Nephron progenitor cell (in vitro differentiated cells): ENCODE results near the gene NRDE2.

Experiments
- DNase-seq: peaks from one replicate; pipeline ENCODE4 v3.0.0; 2021
- H3K27ac Mint-ChIP-seq: 2 replicates; pipeline ENCODE4 v1.8.0; 2021; ENCODE audit warnings: mild to moderate bottlenecking, moderate library complexity, mixed read lengths
- H3K27me3 Mint-ChIP-seq: 2 replicates; pipeline ENCODE4 v1.8.0; 2021; ENCODE audit warnings: mild to moderate bottlenecking, low read depth, mixed read lengths; ENCODE audit not compliant: poor library complexity
- H3K36me3 Mint-ChIP-seq: 2 replicates; pipeline ENCODE4 v1.8.0; 2021; ENCODE audit warnings: low read depth, mixed read lengths
- H3K4me1 Mint-ChIP-seq: 2 replicates; pipeline ENCODE4 v1.8.0; 2021; ENCODE audit warnings: mixed read lengths
- H3K4me3 Mint-ChIP-seq: 2 replicates; pipeline ENCODE4 v1.8.0; 2021; ENCODE audit warnings: mild to moderate bottlenecking, moderate library complexity, mixed read lengths
- H3K9me3 Mint-ChIP-seq: 2 replicates; pipeline ENCODE4 v1.8.0; 2021; ENCODE audit warnings: mild to moderate bottlenecking, moderate library complexity, mixed read lengths
- TF ChIP-seq, protein P1 (sequence below): fragments of 200-600 bp; sonication (generic); IDR thresholded peaks from 2 replicates; pipeline ENCODE4 v1.5.0; 2021; ENCODE audit warnings: antibody characterized with exemption

NRDE2 gene

DNA sequence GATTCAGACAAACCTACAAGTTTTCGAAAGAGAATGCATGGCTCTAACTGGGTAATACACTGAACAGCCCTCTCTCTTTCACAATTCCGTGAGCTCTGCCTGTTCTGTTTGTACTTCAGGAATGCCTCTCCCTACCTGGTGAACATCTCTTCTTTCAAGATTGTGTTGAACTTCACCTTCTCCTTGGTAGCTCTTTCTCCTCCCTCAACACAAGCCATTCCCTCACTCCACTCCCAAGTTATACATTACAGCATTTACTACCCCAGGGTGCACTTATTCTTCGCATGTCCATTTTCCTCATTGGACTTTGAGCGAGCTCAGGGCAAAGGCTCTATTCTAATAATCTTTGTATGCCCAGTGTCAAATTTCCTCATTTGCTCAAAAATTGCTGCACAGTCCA lies 28.3 kb downstream of the NRDE2 start:
- no peak for DNase-seq
- Mint-ChIP-seq H3K9me3 (no peaks in the 10 kb centered on the region), H3K4me3 (no peak overlapping the region), H3K36me3 (peaks cover 56% of the 10 kb centered on the region), H3K27me3 (no peaks in the 10 kb centered on the region), H3K27ac (peak overlapping the region; percentile 11), H3K4me1 (peaks cover 14% of the 10 kb centered on the region)
- TF ChIP-seq, protein P1, sequence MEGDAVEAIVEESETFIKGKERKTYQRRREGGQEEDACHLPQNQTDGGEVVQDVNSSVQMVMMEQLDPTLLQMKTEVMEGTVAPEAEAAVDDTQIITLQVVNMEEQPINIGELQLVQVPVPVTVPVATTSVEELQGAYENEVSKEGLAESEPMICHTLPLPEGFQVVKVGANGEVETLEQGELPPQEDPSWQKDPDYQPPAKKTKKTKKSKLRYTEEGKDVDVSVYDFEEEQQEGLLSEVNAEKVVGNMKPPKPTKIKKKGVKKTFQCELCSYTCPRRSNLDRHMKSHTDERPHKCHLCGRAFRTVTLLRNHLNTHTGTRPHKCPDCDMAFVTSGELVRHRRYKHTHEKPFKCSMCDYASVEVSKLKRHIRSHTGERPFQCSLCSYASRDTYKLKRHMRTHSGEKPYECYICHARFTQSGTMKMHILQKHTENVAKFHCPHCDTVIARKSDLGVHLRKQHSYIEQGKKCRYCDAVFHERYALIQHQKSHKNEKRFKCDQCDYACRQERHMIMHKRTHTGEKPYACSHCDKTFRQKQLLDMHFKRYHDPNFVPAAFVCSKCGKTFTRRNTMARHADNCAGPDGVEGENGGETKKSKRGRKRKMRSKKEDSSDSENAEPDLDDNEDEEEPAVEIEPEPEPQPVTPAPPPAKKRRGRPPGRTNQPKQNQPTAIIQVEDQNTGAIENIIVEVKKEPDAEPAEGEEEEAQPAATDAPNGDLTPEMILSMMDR: no peak

- DNase-seq: no peak
- Mint-ChIP-seq H3K27ac (no peak overlapping the region), H3K4me3 (no peak overlapping the region), H3K36me3 (peaks cover 53% of the 10 kb centered on the region), H3K4me1 (peaks cover 6% of the 10 kb centered on the region), H3K27me3 (no peaks in the 10 kb centered on the region), H3K9me3 (no peaks in the 10 kb centered on the region)
- TF ChIP-seq, protein P1: no peak
Observed at GRCh38 chr14:90302529-90303303, 29.0 kb downstream of the NRDE2 start.

DNA sequence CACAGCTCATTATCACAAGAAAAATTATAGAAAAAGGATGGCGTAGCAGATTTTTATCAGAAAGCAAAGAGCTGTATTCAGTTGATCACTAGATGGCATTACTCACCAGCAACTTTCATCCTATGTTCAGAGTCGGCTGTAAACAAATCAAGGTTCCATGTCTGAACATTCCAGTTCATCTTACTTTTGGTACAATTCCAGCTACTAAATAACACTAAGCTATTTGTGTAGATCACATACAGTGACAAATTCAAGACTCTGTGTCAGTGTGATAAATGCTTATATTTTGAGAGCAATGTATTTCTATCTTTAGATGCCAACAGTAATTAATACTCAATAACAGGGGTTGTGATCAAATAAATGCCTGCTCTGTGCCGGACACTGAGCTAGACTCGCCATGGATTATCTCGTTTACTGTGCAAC lies 30.1 kb downstream of the NRDE2 start:
- Mint-ChIP-seq H3K9me3 (no peaks in the 10 kb centered on the region), H3K4me1 (peaks cover 5% of the 10 kb centered on the region), H3K4me3 (no peak overlapping the region), H3K27me3 (no peaks in the 10 kb centered on the region), H3K27ac (no peak overlapping the region), H3K36me3 (peaks cover 55% of the 10 kb centered on the region)
- DNase-seq: no peak
- TF ChIP-seq, protein P1: peak; percentile 22

GRCh38 chr14:90301122-90301521 lies 30.6 kb downstream of the NRDE2 start:
- no peaks in the 10 kb centered on the region for H3K9me3 Mint-ChIP-seq

GRCh38 chr14:90300611-90301047 lies 31.1 kb downstream of the NRDE2 start:
- TF ChIP-seq, protein P1: no peak
- no peak for DNase-seq
- peak overlapping the region; percentile 57 for H3K27ac Mint-ChIP-seq

More at GRCh38 chr14:90301122-90301521, 30.6 kb downstream of the NRDE2 start:
- no peak overlapping the region for H3K4me3 Mint-ChIP-seq
- peak overlapping the region; percentile 57 for H3K27ac Mint-ChIP-seq
- TF ChIP-seq, protein P1: no peak
- DNase-seq: no peak
- no peaks in the 10 kb centered on the region for H3K27me3 Mint-ChIP-seq
- peaks cover 5% of the 10 kb centered on the region for H3K4me1 Mint-ChIP-seq
- peaks cover 60% of the 10 kb centered on the region for H3K36me3 Mint-ChIP-seq

GRCh38 chr14:90299408-90299807 lies 32.3 kb downstream of the NRDE2 start:
- H3K4me3 Mint-ChIP-seq: no peak overlapping the region
- no peak for DNase-seq
- peaks cover 59% of the 10 kb centered on the region for H3K36me3 Mint-ChIP-seq
- no peaks in the 10 kb centered on the region for H3K9me3 Mint-ChIP-seq
- H3K4me1 Mint-ChIP-seq: peaks cover 5% of the 10 kb centered on the region
- TF ChIP-seq, protein P1: no peak
- H3K27ac Mint-ChIP-seq: no peak overlapping the region
- H3K27me3 Mint-ChIP-seq: peaks cover 3% of the 10 kb centered on the region

More at GRCh38 chr14:90300611-90301047, 31.1 kb downstream of the NRDE2 start:
- no peaks in the 10 kb centered on the region for H3K9me3 Mint-ChIP-seq
- no peak overlapping the region for H3K4me3 Mint-ChIP-seq
- H3K27me3 Mint-ChIP-seq: no peaks in the 10 kb centered on the region
- peaks cover 59% of the 10 kb centered on the region for H3K36me3 Mint-ChIP-seq
- peaks cover 5% of the 10 kb centered on the region for H3K4me1 Mint-ChIP-seq
